K562 (cell line): ENCODE results near the gene CITED1. TPM values are rescaled to one million over a fixed set of nuclear protein-coding genes. Genes with fewer than 3 reads are reported as not detected.

Experiments
- ATAC-seq: fragments of 200-7000 bp; cut with Tn5 transposase; 3 replicates; pipeline ENCODE4 v1.9.1; 2020; ENCODE audit warnings: moderate library complexity
- BruUV-seq: library from RNA; stranded (reverse); fragments of 400-500 nt; replicated peaks from 2 replicates; lab custom pipeline; 2021; lab: Mats Ljungman, UMichigan
- CTCF ChIA-PET: fragments of 300-600 bp; formaldehyde crosslinking; extraction: SDS; loops from one replicate; lab custom pipeline; 2021; ENCODE audit warnings: low intra/inter-chr PET ratio; lab: Yijun Ruan, JAX
- POLR2A ChIA-PET: fragments of 300-600, 350-650 bp; sonication (Branson Sonifier 250); formaldehyde crosslinking; extraction: SDS; loops from one replicate; lab custom pipeline; 2021; ENCODE audit warnings: antibody characterized with exemption, inconsistent platforms; lab: Yijun Ruan, JAX
- DNase-seq, 4 experiments: peaks; one replicate each; pipeline versions ENCODE4 v3.0.0 to v3.0.0-alpha.2; 2011 to 2018; ENCODE audit warnings: low spot score in 3 of 4, mixed read lengths in 3 of 4; ENCODE audit errors: extremely low read depth in 1 of 4
- FAIRE-seq: peaks from 2 replicates; lab custom pipeline; 2011; peaks lifted over from hg19 to GRCh38; lab: Jason Lieb, UNC
- H2AFZ ChIP-seq: 2 replicates; pipeline ENCODE4 v1.6.0; 2011; ENCODE audit warnings: low read depth, low read length, control low read depth, inconsistent platforms
- H3K27ac ChIP-seq: fragments of 200-600 bp; 3 replicates; pipeline ENCODE4 v1.8.0; 2011; ENCODE audit warnings: low read depth, mild to moderate bottlenecking, control low read depth, inconsistent platforms, low read length, moderate library complexity, mixed read lengths; ENCODE audit errors: extremely low read depth
- H3K27me3 ChIP-seq, 2 experiments: fragments of 300-600 bp in 1 of 2; 2 replicates in 1 of 2; 3 replicates in 1 of 2; pipeline versions ENCODE4 v1.6.0 to v1.8.0; 2011; ENCODE audit warnings: inconsistent platforms in 2 of 2, low read length in 2 of 2, mild to moderate bottlenecking in 1 of 2, mixed read lengths in 1 of 2, moderate library complexity in 1 of 2; ENCODE audit not compliant: control insufficient read depth in 2 of 2, insufficient read depth in 2 of 2
- H3K36me3 ChIP-seq: fragments of 300-600 bp; 3 replicates; pipeline ENCODE4 v1.8.0; 2011; ENCODE audit warnings: mild to moderate bottlenecking, low read length, inconsistent platforms; ENCODE audit not compliant: control insufficient read depth, insufficient read depth
- H3K4me1 ChIP-seq, 2 experiments: fragments of 200-600 bp in 1 of 2; replicated peaks in 1 of 2; 2 replicates in 1 of 2; 3 replicates in 1 of 2; pipeline versions ENCODE4 v1.5.1 to v1.8.0; 2011; ENCODE audit warnings: inconsistent platforms in 2 of 2, low read length in 2 of 2, mild to moderate bottlenecking in 1 of 2, mixed read lengths in 1 of 2, moderate library complexity in 1 of 2; ENCODE audit not compliant: control insufficient read depth in 2 of 2, insufficient read depth in 2 of 2
- H3K4me2 ChIP-seq: 2 replicates; pipeline ENCODE4 v1.6.1; 2011; ENCODE audit warnings: low read length, control low read depth, inconsistent platforms, mixed read lengths; ENCODE audit not compliant: insufficient read depth
- H3K4me3 ChIP-seq: fragments of 200-600 bp; sonication (generic), shearing (Covaris generic); 2 replicates; pipeline ENCODE4 v1.5.1; 2016; ENCODE audit warnings: control low read depth, inconsistent platforms
- H3K79me2 ChIP-seq: fragments of 200-600 bp; 3 replicates; pipeline ENCODE4 v1.8.0; 2011; ENCODE audit warnings: low read length, inconsistent platforms; ENCODE audit not compliant: control insufficient read depth, insufficient read depth
- H3K9ac ChIP-seq, 2 experiments: 2 replicates each; pipeline versions ENCODE4 v1.6.0 to v1.6.1; 2011; ENCODE audit warnings: low read depth in 2 of 2, low read length in 2 of 2, control low read depth in 1 of 2, inconsistent platforms in 1 of 2, mild to moderate bottlenecking in 1 of 2, mixed read lengths in 1 of 2; ENCODE audit not compliant: insufficient read depth in 1 of 2
- H3K9me1 ChIP-seq: one replicate; pipeline ENCODE4 v1.6.0; 2011; ENCODE audit warnings: inconsistent platforms, mild to moderate bottlenecking, low read length, moderate library complexity; ENCODE audit not compliant: control insufficient read depth, insufficient read depth
- H3K9me3 ChIP-seq: replicated peaks from 2 replicates; pipeline ENCODE4 v1.5.1; 2011; ENCODE audit warnings: low read depth, low read length, inconsistent platforms; ENCODE audit not compliant: control insufficient read depth, insufficient read depth
- H4K20me1 ChIP-seq: replicated peaks from 2 replicates; pipeline ENCODE4 v1.6.1; 2011; ENCODE audit warnings: low read length, inconsistent platforms, mixed read lengths; ENCODE audit not compliant: control insufficient read depth, insufficient read depth
- HDGF ChIP-seq: fragments of 450-650 bp; IDR thresholded peaks from 2 replicates; pipeline ENCODE4 v1.6.1; 2016
- PATZ1 ChIP-seq: fragments of 250-450 bp; sonication (Bioruptor Pico); IDR thresholded peaks from 2 replicates; pipeline ENCODE4 v1.5.0; 2020; ENCODE audit warnings: mild to moderate bottlenecking, borderline replicate concordance
- ZNF311 ChIP-seq: fragments of 250-450 bp; sonication (Bioruptor Pico); IDR thresholded peaks from 2 replicates; pipeline ENCODE4 v1.4.0; 2020; ENCODE audit warnings: mild to moderate bottlenecking, moderate library complexity
- ZNF408 ChIP-seq: fragments of 250-450 bp; sonication (Bioruptor Pico); IDR thresholded peaks from 2 replicates; pipeline ENCODE4 v1.4.0; 2020; ENCODE audit warnings: low read depth, mild to moderate bottlenecking, moderate library complexity
- WGBS: fragments of 100-300 bp; shearing (Covaris generic); methylation state at CpG from one replicate; pipeline ENCODE4 v1.1.6; 2016; ENCODE audit warnings: low coverage, mixed read lengths; ENCODE audit not compliant: insufficient coverage; ENCODE audit errors: missing lambda C conversion rate; 5-methylcytosine and 5-hydroxymethylcytosine counted together
- in situ Hi-C: fragments of 300-500 bp; cut with MboI; formaldehyde crosslinking; loops from 4 replicates; pipeline ENCODE4 v1.15.0; 2018; ENCODE audit warnings: inconsistent platforms, mixed read lengths
- intact Hi-C: fragments of 100-400 bp; cut with micrococcal nuclease; formaldehyde crosslinking; loops from 2 replicates; pipeline ENCODE4 v1.14.2; 2022
- polyA plus RNA-seq, 8 experiments: library from polyadenylated mRNA; depleted of rRNA in 4 of 8; stranded (reverse) in 5 of 8; unstranded in 3 of 8; fragments of >200 nt; fragmentation: Nextera tagmentation in 2 of 8; fragmentation: Illumina TruSeq in 1 of 8; extraction: Ambion mirVana in 2 of 8; extraction: Trizol in 1 of 8; gene quantifications; 2 replicates each; pipeline versions ENCODE4 v1.2.1 to v1.2.3, GENCODE V29; 2011 to 2014; ENCODE audit warnings: inconsistent platforms in 1 of 8, missing spikeins in 1 of 8
- total RNA-seq, 7 experiments: library from RNA; depleted of rRNA in 6 of 7; stranded (reverse); fragments of >200 nt in 6 of 7; fragmentation: Illumina TruSeq in 2 of 7; extraction: Trizol in 2 of 7; gene quantifications; 2 replicates each; pipeline versions ENCODE4 v1.2.1 to v1.2.3, GENCODE V29; 2011 to 2021; ENCODE audit warnings: low replicate concordance in 1 of 7
- TF ChIP-seq, protein P1 (sequence below): sonication (generic); formaldehyde crosslinking; IDR thresholded peaks from 2 replicates; pipeline ENCODE4 v1.4.0; 2020; ENCODE audit warnings: mild to moderate bottlenecking, missing genetic modification reagents

CITED1 gene
- total and polyA plus RNA-seq, 9 of the 15 experiments (the other 6 are each of a cell fraction or from before 2014, with no cell fraction given) = 0.56 to 5.8 (median 4.2) TPM

GRCh38 chrX:72312311-72312940 is 6.7 kb upstream of the CITED1 start:
- Histone ChIP-seq H3K27ac (no peak overlapping the region), H3K36me3 (no peaks in the 10 kb centered on the region), H3K9me1 (no peaks in the 10 kb centered on the region), H3K27me3 (peaks cover 0 to 4% of the 10 kb centered on the region in 2 experiments; a peak in 1 of 5 replicates), H3K9ac (no peak overlapping the region), H3K4me3 (no peak overlapping the region), H3K4me1 (peaks cover 2 to 15% of the 10 kb centered on the region in 2 experiments; a peak in 3 of 5 replicates), H3K9me3 (no peaks in the 10 kb centered on the region), H3K79me2 (no peaks in the 10 kb centered on the region), H2AFZ (no peak overlapping the region), H4K20me1 (no peaks in the 10 kb centered on the region), H3K4me2 (no peak overlapping the region)
- ATAC-seq = no peak
- CTCF ChIA-PET = no interaction called here
- POLR2A ChIA-PET = interaction anchor here (0.6 kb wide), 1 partner anchor 1658 kb away, joined by 5 read pairs; no protein-coding TSS in a partner anchor
- DNase-seq = no peak
- no peak for FAIRE-seq
- no TSS peak for BruUV-seq
- in situ Hi-C loops (loop anchor here (25.0 kb wide), 1 partner anchor 225 kb away; no protein-coding TSS in a partner anchor), intact Hi-C loops (no loop called here)
- WGBS = 15% methylated on average over 4 of the region's 14 CpGs
- no peak for TF ChIP-seq HDGF
- no peak for TF ChIP-seq ZNF408 (CRISPR knock-in tag)
- TF ChIP-seq ZNF311 (CRISPR knock-in tag) = no peak
- TF ChIP-seq PATZ1 (CRISPR knock-in tag) = no peak
- TF ChIP-seq, protein P1, sequence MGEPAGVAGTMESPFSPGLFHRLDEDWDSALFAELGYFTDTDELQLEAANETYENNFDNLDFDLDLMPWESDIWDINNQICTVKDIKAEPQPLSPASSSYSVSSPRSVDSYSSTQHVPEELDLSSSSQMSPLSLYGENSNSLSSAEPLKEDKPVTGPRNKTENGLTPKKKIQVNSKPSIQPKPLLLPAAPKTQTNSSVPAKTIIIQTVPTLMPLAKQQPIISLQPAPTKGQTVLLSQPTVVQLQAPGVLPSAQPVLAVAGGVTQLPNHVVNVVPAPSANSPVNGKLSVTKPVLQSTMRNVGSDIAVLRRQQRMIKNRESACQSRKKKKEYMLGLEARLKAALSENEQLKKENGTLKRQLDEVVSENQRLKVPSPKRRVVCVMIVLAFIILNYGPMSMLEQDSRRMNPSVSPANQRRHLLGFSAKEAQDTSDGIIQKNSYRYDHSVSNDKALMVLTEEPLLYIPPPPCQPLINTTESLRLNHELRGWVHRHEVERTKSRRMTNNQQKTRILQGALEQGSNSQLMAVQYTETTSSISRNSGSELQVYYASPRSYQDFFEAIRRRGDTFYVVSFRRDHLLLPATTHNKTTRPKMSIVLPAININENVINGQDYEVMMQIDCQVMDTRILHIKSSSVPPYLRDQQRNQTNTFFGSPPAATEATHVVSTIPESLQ = no peak
